Muscle of back (tissue), 11 donors: ENCODE results near the gene KNTC1. TPM values are rescaled to one million over a fixed set of nuclear protein-coding genes. Genes with fewer than 3 reads are reported as not detected.
"Not testable (repeated sequence)": the region's sequence is repeated elsewhere in the genome, so short reads cannot be mapped to it uniquely, and the experiment has no call there.

Source experiments
- DNase-seq, 3 donors: peaks; one replicate each; pipeline versions ENCODE4 v3.0.0 to v3.0.0-alpha.2; 2013
- polyA plus RNA-seq, 10 donors: library from polyadenylated mRNA; unstranded; fragments of 120-200 nt; gene quantifications; one replicate each; pipeline ENCODE4 v1.2.1, GENCODE V29; 2013; ENCODE audit not compliant: insufficient read length in 10 of 10

KNTC1 gene
- polyA plus RNA-seq, 10 donors: 12.5 to 33.2 (median 22.4) TPM

DNA sequence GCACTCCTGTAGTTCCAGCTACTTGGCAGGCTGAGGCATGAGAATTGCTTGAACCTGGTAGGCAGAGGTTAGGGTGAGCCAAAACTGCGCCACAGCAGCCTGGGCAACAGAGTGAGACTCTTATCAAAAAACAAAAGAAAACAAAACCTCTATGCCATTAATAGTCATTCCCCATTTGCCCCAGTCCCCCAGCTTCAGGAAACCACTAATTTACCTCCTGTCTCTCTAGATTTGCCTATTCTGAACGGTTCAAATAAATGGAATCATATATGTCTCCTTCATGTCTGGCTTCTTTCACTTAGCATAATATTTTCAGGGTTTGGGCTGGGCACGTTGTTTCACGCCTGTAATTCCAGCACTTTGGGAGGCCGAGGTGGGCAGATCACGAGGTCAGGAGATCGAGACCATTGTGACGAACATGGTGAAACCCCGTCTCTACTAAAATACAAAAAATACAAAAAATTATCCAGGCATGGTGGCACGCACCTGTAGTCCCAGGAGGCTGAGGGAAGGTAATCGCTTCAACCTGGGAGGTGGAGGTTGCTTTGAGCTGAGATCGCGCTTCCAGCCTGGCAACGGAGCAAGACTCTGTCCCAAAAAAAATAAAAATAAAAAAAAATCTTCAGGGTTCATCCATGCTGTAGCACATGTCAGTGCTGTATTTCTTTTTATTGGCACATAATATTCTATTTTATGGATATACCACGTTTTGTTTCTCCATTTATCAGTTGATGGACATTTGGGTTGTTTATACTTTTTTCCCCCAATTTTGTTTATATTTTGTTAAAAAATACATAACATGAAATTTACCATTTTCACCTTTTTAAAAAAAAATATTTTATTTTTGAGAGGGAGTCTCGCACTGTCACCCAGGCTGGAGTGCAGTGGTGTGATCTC lies 31.9 kb downstream of the KNTC1 start:
- no peak for DNase-seq

DNA sequence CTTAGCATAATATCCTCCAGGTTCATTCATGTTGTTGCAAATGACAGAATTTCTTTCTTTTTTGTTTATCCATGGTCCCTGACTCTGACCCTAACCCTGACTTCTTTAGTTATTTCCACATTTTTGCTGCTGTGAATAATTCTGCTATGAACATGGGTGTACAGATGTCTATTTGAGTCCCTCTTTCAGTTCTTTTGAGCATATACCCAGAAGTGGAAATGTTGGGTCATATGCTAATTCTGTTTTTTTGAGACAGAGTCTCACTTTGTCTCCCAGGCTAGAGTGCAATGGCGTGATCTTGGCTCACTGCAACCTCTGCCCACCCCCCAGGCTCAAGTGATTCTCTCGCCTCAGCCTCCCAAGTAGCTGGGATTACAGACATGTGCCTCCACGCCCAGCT lies 33.1 kb downstream of the KNTC1 start:
- DNase-seq: no peak

DNA sequence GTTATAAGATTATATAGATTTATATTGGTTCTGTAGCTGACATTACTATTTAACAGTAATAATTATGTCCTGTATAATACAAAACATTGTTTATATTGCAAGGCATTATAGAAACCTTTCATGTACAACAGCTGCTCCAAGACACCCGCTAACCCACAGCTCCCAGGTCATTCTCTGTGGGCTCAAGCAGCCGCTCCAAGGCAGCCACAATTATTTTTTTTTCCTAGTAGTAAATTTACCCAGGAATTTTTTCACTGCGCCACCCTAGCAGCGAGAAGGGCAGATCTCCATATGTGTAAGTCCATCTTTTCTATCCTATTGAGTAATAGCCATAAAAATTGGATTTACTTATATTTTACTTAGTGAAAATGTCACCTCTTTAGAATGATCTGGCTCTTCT lies 36.3 kb downstream of the KNTC1 start:
- no peak for DNase-seq

- not testable (repeated sequence) for DNase-seq
Measured at GRCh38 chr12:122566816-122567215, 39.8 kb downstream of the KNTC1 start.

GRCh38 chr12:122569288-122569687 lies 42.2 kb downstream of the KNTC1 start:
- no peak for DNase-seq

DNA sequence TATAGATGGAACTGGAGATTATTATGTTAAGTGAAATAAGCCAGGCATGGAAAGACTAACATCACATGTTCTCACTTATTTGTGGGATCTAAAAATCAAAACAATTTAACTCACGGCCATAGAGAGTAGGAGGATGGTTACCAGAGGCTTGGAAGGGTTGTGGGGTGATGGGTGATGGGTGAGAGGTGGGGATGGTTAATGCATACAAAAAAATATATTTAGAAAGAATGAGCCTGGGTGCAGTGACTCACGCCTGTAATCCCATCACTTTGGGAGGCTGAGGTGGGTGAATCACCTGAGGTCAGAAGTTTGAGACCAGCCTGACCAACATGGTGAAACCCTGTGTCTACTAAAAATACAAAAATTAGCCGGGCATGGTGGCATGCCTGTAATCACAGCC lies 43.0 kb downstream of the KNTC1 start:
- DNase-seq: peak in 1 of 3 donors; percentile 1

GRCh38 chr12:122571821-122572220 lies 44.8 kb downstream of the KNTC1 start:
- no peak for DNase-seq

DNA sequence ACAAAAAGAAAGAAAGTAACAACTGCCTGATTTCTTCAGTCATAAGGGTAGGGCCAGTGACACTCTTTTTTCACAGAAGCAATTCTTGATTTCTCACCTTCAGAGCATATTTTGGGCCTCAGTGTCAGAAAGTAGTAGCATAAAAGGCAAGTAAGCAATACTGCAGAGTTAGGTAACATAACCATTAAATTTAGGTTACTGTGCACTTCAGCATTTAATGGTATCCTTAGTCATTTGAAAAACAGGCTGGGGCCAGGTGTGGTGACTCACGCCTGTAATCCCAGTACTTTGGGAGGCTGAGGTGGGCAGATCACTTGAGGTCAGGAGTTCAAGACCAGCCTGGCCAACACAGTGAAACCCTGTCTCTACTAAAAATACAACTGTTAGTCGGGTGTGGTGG lies 56.2 kb downstream of the KNTC1 start:
- DNase-seq: not testable (repeated sequence)

DNA sequence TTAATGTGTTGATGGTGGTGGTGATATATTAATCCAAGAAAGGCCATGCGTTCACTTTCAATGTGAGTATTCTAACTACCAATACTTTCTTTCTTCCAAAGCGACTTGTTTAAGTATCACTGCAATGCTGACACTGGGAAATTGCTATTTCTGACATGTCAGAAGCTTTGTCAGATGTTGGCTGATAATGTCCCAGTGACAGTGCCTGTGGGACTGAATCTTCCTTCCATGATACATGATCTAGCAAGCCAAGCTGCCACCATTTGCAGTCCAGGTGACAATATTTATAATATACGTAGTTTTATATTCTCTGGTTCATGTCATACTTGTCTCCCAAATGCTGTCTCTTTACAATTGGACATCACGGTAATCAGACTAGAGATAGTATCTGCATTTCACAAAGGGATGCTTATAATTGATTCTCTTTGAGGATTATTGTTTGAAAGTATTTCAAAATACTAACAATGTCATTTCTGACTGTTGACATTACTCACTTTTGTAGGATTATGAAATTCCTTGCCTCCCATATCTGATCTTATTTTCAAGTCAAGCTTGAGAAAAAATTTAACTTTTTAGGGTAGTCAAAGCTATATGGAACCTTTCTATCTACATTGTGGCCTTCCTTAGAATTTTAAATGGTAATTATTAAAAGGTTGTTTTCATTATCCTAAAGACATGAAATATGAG lies 57.3 kb downstream of the KNTC1 start:
- no peak for DNase-seq

DNA sequence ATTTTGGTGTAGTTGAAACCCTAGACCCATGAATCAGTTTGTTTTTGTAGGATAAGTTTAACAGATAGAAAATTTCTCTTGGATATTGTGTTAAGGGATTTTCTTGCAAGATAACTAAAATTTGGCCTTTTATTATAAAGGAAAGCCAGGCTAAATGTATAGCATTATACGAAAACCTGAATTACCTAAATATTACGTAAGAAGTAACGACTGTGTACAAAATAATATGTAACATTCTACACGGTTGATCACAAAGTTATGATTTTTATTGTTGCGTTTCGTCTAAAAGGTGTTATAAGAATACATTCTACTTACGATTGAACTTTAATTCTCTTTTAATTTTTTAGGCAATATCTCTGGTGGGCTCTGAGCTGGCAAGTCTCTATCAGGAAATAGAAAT lies 63.9 kb downstream of the KNTC1 start:
- DNase-seq: no peak

GRCh38 chr12:122591966-122592365 lies 64.9 kb downstream of the KNTC1 start:
- DNase-seq: not testable (repeated sequence)

GRCh38 chr12:122592543-122592942 lies 65.5 kb downstream of the KNTC1 start:
- DNase-seq: not testable (repeated sequence)

DNA sequence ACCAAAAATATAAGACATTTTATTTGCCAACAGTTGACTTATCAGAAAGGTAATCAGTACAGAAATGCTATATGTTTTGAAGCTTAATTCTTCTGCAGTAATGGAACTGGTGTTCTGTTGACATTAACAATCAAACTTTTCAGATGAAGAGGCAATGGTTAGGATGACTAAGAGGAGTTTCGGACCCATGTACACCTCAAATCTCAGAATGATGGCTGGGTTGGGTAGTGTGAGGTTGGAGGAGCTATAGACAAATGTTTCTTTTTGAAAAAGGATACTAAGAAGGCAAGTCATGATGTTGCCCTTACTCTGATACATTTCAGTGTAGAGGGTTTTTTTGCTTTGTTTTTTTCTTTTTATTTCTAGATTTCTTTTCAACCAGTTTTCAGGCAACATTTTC lies 66.9 kb downstream of the KNTC1 start:
- no peak for DNase-seq

GRCh38 chr12:122596838-122597237 lies 69.8 kb downstream of the KNTC1 start:
- DNase-seq: no peak

DNA sequence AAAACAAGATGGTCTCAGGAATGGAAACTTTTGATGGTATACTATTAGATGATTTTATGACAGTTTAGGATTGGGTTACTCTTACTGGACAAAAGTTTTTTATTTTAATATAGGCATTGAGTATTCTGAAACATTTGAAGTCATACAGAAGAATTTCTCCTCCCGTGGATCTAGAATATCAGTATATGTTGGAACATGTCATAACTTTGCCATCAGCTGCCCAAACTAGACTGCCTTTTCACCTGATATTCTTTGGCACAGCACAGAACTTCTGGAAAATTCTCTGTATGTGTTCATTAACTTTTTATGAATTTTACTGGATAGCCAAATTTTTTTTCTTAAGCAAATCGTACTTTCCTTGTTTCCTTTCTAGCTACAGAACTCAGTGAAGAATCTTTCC lies 75.4 kb downstream of the KNTC1 start:
- no peak for DNase-seq

DNA sequence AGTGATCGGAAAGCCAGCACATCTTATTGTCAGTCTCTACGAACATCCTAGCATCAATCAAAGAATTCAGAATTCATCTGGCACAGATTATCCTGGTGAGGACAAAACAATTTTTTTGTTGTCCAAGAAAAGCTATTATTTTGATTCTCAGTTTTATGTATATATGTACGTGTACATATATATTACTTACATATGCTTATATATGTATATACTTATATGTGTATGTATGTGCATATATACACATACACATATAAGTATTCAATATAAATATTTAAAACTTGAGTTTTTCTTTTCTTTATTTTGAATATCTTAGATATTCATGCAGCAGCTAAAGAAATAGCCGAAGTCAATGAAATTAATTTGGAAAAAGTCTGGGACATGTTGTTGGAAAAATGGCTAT lies 77.9 kb downstream of the KNTC1 start:
- no peak for DNase-seq

- DNase-seq: no peak
Measured at GRCh38 chr12:122609732-122610131, 82.7 kb downstream of the KNTC1 start.

- no peak for DNase-seq
Measured at GRCh38 chr12:122610207-122610606, 83.2 kb downstream of the KNTC1 start.

DNA sequence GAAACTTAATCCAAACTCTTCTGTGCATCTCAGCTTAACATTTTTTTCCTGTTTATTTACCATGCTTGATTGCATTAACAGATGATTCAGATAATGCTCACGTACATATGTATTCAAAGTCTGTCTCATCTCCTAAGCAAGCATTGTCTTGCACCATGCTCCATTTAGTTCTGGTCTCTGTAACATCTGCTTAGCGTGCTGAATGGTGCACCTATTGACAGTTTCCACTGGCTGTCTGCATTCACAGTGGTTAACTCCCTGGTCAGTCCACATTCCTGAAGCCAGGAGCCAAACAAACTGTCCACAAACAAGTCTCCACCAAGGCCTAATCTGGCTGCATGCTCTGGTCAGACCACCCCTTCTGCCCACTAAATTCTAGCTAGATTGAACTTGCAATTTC lies 83.9 kb downstream of the KNTC1 start:
- DNase-seq: no peak

DNA sequence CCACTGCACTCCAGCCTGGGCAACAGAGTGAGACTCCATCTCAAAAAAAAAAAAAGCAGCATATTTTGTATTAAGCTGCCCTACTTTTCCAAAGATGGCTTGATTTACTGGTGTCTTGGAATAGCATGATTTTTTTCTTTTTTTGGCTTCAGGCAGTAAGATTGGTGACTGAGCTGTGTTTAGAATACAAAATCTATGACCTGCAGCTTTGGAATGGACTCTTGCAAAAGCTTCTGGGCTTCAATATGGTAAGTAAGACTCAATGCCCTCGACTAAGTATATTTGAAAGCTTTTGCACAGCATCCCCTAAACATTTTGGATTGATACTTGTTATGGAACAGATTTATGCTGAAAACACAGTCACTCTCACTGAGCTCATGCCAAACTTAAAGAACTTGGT lies 87.8 kb downstream of the KNTC1 start:
- no peak for DNase-seq

GRCh38 chr12:122615780-122616179 lies 88.7 kb downstream of the KNTC1 start:
- DNase-seq: no peak

DNA sequence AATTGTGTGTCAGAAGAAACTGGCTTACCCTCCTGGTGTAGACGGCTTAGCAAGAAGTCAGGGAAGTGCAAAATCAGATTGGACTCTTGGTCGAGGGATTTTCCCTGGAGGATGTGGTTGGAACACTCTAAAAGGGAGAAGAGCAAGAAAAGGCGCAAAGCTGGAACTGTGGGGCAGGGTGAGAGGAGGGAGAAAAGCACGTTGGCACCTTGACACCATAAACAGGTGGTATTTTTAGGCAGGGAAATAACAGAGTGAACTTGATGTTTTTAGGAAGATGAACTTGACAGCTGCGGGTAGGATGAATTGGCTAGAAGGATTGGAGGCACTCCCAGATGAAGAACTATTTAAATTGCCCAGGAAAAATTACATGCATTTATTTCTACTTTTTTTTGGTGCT lies 108.4 kb downstream of the KNTC1 start:
- no peak for DNase-seq

DNA sequence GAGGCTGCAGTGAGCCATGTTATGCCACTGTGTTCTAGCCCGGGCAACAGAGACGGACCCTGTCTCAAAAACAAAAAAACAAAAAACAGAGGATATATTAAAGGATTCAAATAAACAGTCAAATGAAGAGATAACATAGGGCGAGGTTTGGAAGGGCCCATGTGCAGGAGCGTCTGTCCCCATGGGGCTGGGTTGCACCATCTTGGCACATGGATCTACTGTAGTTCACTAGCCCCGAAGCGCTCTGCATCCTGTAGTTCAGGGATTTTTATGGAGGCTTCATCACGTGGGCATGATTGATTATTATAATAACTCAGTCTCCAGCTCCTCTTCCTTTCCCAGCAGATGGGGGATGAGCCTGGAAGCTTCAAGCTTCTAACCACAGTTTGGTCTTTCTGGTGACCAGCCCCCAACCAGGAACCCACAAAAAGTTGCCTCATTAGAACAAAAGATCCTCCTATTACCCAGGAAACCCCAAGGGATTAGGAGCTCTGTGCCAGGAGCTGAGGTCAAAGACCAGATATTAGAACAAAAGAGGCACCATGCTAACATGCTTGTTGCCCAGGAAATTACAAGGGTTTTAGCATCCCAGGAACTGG lies 116.3 kb downstream of the KNTC1 start:
- no peak for DNase-seq
